ENCODE measurements around the gene RAVER2.
"Not testable (repeated sequence)": the region's sequence is repeated elsewhere in the genome, so short reads cannot be mapped to it uniquely, and the experiment has no call there.

The RAVER2 gene
- 6.8 to 9.1 (median 7.1) reads per million in 3 donors for total RNA-seq

DNA sequence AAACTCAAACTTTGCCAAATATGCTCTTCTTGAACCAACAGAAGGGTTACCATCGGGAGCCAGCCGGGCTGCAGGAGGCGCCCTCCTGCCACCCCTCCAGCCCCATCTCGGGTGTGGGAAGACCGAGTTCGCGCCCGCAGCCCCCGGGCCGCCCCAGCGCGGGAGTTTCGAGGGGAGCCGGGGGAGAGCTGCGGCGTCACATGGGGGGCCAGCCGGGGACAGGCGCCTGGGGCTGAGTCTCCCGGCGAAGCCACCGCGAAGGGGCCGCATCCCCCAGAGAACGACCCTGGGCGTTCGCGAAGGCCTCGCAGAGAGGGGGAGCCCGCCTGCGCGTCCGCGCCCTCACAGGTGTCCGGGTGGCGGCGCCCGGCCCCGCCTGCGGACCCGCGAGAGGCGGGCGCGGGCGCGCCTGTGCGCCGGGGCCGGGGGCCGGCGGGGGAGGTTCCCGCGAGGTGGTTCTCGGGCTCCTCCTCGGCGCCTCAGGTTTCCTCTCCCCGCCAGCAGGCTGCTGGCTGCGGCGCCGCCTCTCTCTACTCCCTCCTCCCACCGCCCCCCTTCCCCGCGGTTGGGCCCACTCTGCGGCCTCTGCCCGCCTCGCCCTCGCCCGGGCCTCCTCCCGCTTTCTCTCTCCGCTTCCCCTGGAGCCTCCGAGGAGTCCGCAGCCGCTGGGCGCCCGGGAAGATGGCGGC lies at the start of gene RAVER2:
TSS of gene RAVER2 (plus strand) at position 584 of the 689 bp plus-strand sequence. CDS start at position 682, 98 bp downstream.
- DNase-seq, result peak; percentile 40 to 50 (median 43)
- Histone ChIP-seq H3K4me3 (ENCODE audit: insufficient read depth, low read depth, low read length, poor library complexity, severe bottlenecking) (peak within 1 kb of the TSS; percentile 74), H3K36me3 (ENCODE audit: control insufficient read depth, insufficient read depth, low read length) (no peaks in the 10 kb centered on the region), H3K27ac (ENCODE audit: insufficient read depth, low read length, poor library complexity, severe bottlenecking) (peak within 1 kb of the TSS; percentile 36), H3K27me3 (replicated peaks; ENCODE audit: control insufficient read depth, insufficient read depth, low read length, poor library complexity, severe bottlenecking) (no peaks in the 10 kb centered on the region), H3K9me3 (ENCODE audit: control insufficient read depth, low read length) (no peaks in the 10 kb centered on the region), H3K4me1 (ENCODE audit: control insufficient read depth, insufficient read depth, low read length, poor library complexity, severe bottlenecking) (no peaks in the 10 kb centered on the region)

- no peak overlapping the region for H3K4me3 ChIP-seq (ENCODE audit: insufficient read depth, low read depth, low read length, poor library complexity, severe bottlenecking)
- no peak overlapping the region for H3K27ac ChIP-seq (ENCODE audit: insufficient read depth, low read length, poor library complexity, severe bottlenecking)
- H3K27me3 ChIP-seq (replicated peaks; ENCODE audit: control insufficient read depth, insufficient read depth, low read length, poor library complexity, severe bottlenecking), result peaks cover 3% of the 10 kb centered on the region
- no peaks in the 10 kb centered on the region for H3K4me1 ChIP-seq (ENCODE audit: control insufficient read depth, insufficient read depth, low read length, poor library complexity, severe bottlenecking)
- no peak for DNase-seq
- H3K9me3 ChIP-seq (ENCODE audit: control insufficient read depth, low read length), result no peaks in the 10 kb centered on the region
- H3K36me3 ChIP-seq (ENCODE audit: control insufficient read depth, insufficient read depth, low read length), result no peaks in the 10 kb centered on the region
Observed at GRCh38 chr1:64696879-64697278, 48.0 kb upstream of the RAVER2 start.

DNA sequence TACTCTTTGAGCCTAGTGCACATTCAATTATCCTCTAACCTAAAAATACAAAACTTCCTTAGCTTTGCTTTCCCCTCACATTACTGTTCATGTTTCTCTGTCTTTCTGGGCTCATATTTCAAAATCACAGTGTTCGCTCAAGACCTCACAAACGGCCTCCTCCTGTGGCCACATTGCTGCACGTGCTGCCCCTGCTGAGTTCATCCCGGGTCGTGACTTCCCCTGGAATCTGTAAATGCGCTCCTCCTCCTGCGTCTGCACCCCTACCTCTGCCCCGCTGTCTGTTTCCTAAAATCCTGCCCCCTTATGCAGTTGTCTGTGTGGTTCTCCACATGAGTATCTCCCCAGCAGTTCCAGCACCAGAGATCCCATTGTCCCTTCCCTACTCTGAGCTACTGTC lies 45.5 kb upstream of the RAVER2 start:
- no peak overlapping the region for H3K27ac ChIP-seq (ENCODE audit: insufficient read depth, low read length, poor library complexity, severe bottlenecking)
- DNase-seq, result no peak

GRCh38 chr1:64701071-64701470 lies 43.8 kb upstream of the RAVER2 start:
- Histone ChIP-seq H3K36me3 (ENCODE audit: control insufficient read depth, insufficient read depth, low read length) (no peaks in the 10 kb centered on the region), H3K9me3 (ENCODE audit: control insufficient read depth, low read length) (no peaks in the 10 kb centered on the region), H3K27me3 (replicated peaks; ENCODE audit: control insufficient read depth, insufficient read depth, low read length, poor library complexity, severe bottlenecking) (peaks cover 3% of the 10 kb centered on the region), H3K4me1 (ENCODE audit: control insufficient read depth, insufficient read depth, low read length, poor library complexity, severe bottlenecking) (no peaks in the 10 kb centered on the region), H3K4me3 (ENCODE audit: insufficient read depth, low read depth, low read length, poor library complexity, severe bottlenecking) (no peak overlapping the region), H3K27ac (ENCODE audit: insufficient read depth, low read length, poor library complexity, severe bottlenecking) (no peak overlapping the region)
- no peak for DNase-seq

More for the DNA sequence above, 45.5 kb upstream of the RAVER2 start:
- no peaks in the 10 kb centered on the region for H3K4me1 ChIP-seq (ENCODE audit: control insufficient read depth, insufficient read depth, low read length, poor library complexity, severe bottlenecking)
- peaks cover 3% of the 10 kb centered on the region for H3K27me3 ChIP-seq (replicated peaks; ENCODE audit: control insufficient read depth, insufficient read depth, low read length, poor library complexity, severe bottlenecking)
- no peaks in the 10 kb centered on the region for H3K9me3 ChIP-seq (ENCODE audit: control insufficient read depth, low read length)
- H3K36me3 ChIP-seq (ENCODE audit: control insufficient read depth, insufficient read depth, low read length), result no peaks in the 10 kb centered on the region
- no peak overlapping the region for H3K4me3 ChIP-seq (ENCODE audit: insufficient read depth, low read depth, low read length, poor library complexity, severe bottlenecking)

DNA sequence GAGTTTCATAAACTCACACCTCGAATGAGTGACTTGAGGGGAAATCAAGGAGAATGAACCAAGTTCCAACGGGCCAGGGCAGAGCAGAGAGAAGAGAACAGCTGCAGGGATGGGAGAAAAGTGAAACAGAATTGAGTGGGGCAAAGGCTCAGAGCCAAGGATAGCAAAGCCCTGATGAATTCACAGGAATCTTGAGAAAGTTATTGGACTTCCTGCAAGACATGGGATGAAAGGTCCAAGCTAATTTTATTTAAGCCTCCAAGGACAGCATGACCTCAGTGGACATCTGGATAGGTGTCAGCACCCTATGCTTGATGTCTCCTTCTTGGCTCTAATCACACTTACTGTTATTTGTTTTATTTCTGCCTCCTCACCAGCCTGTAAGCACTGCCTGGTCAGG lies 43.0 kb upstream of the RAVER2 start:
- Histone ChIP-seq H3K9me3 (ENCODE audit: control insufficient read depth, low read length) (no peaks in the 10 kb centered on the region), H3K27me3 (replicated peaks; ENCODE audit: control insufficient read depth, insufficient read depth, low read length, poor library complexity, severe bottlenecking) (peaks cover 3% of the 10 kb centered on the region), H3K36me3 (ENCODE audit: control insufficient read depth, insufficient read depth, low read length) (no peaks in the 10 kb centered on the region), H3K4me3 (ENCODE audit: insufficient read depth, low read depth, low read length, poor library complexity, severe bottlenecking) (no peak overlapping the region), H3K4me1 (ENCODE audit: control insufficient read depth, insufficient read depth, low read length, poor library complexity, severe bottlenecking) (no peaks in the 10 kb centered on the region), H3K27ac (ENCODE audit: insufficient read depth, low read length, poor library complexity, severe bottlenecking) (no peak overlapping the region)
- no peak for DNase-seq

DNA sequence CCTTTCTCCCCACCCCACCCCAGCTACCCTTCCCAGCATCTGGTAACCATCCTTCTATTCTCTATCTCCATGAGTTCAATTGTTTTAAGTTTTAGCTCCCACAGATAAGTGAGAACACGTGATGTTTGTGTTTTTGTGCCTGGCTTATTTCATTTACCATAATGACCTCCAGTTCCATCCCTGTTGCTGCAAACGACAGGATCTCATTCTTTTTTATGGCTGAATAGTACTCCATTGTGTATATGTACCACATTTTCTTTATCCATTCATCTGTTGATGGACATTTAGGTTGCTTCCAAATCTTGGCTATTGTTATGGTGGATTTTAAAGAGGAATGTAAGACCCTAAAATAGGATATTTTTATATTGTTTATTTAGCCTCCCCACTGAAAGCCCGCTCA lies 42.2 kb upstream of the RAVER2 start:
- DNase-seq; H3K27ac ChIP-seq (ENCODE audit: insufficient read depth, low read length, poor library complexity, severe bottlenecking); H3K36me3 ChIP-seq (ENCODE audit: control insufficient read depth, insufficient read depth, low read length); H3K9me3 ChIP-seq (ENCODE audit: control insufficient read depth, low read length); H3K27me3 ChIP-seq (replicated peaks; ENCODE audit: control insufficient read depth, insufficient read depth, low read length, poor library complexity, severe bottlenecking); H3K4me3 ChIP-seq (ENCODE audit: insufficient read depth, low read depth, low read length, poor library complexity, severe bottlenecking); H3K4me1 ChIP-seq (ENCODE audit: control insufficient read depth, insufficient read depth, low read length, poor library complexity, severe bottlenecking): not testable (repeated sequence)

GRCh38 chr1:64703600-64703999 lies 41.3 kb upstream of the RAVER2 start:
- no peak overlapping the region for H3K4me3 ChIP-seq (ENCODE audit: insufficient read depth, low read depth, low read length, poor library complexity, severe bottlenecking)
- peaks cover 3% of the 10 kb centered on the region for H3K27me3 ChIP-seq (replicated peaks; ENCODE audit: control insufficient read depth, insufficient read depth, low read length, poor library complexity, severe bottlenecking)
- no peak for DNase-seq
- no peaks in the 10 kb centered on the region for H3K4me1 ChIP-seq (ENCODE audit: control insufficient read depth, insufficient read depth, low read length, poor library complexity, severe bottlenecking)
- no peak overlapping the region for H3K27ac ChIP-seq (ENCODE audit: insufficient read depth, low read length, poor library complexity, severe bottlenecking)
- H3K36me3 ChIP-seq (ENCODE audit: control insufficient read depth, insufficient read depth, low read length), result no peaks in the 10 kb centered on the region
- H3K9me3 ChIP-seq (ENCODE audit: control insufficient read depth, low read length), result no peaks in the 10 kb centered on the region

- H3K9me3 ChIP-seq (ENCODE audit: control insufficient read depth, low read length), result no peaks in the 10 kb centered on the region
- H3K4me1 ChIP-seq (ENCODE audit: control insufficient read depth, insufficient read depth, low read length, poor library complexity, severe bottlenecking), result no peaks in the 10 kb centered on the region
- no peak for DNase-seq
- H3K36me3 ChIP-seq (ENCODE audit: control insufficient read depth, insufficient read depth, low read length), result no peaks in the 10 kb centered on the region
- H3K27me3 ChIP-seq (replicated peaks; ENCODE audit: control insufficient read depth, insufficient read depth, low read length, poor library complexity, severe bottlenecking), result no peaks in the 10 kb centered on the region
- no peak overlapping the region for H3K4me3 ChIP-seq (ENCODE audit: insufficient read depth, low read depth, low read length, poor library complexity, severe bottlenecking)
- H3K27ac ChIP-seq (ENCODE audit: insufficient read depth, low read length, poor library complexity, severe bottlenecking), result no peak overlapping the region
Observed at GRCh38 chr1:64705591-64705990, 39.3 kb upstream of the RAVER2 start.

DNA sequence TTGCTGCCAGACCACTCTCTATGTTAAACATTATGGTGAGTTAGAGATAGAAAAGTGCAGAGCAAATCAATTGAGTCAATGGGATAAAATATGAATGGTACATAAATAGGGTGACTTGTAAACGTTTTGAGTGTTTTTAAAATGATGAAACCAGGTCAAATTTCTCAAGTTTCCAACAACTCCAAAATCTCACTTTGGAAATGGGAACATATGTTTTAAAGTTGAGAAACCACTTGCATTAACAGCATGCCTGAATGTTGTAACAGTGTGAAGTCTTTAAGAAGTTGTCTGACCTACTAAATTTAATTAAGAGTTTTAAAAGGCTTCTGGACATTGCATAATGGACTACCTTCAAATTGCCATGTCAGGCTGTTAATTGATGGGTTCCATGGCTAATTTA lies 33.6 kb upstream of the RAVER2 start:
- Histone ChIP-seq H3K27ac (ENCODE audit: insufficient read depth, low read length, poor library complexity, severe bottlenecking) (no peak overlapping the region), H3K36me3 (ENCODE audit: control insufficient read depth, insufficient read depth, low read length) (no peaks in the 10 kb centered on the region), H3K9me3 (ENCODE audit: control insufficient read depth, low read length) (no peaks in the 10 kb centered on the region), H3K4me3 (ENCODE audit: insufficient read depth, low read depth, low read length, poor library complexity, severe bottlenecking) (no peak overlapping the region), H3K27me3 (replicated peaks; ENCODE audit: control insufficient read depth, insufficient read depth, low read length, poor library complexity, severe bottlenecking) (no peaks in the 10 kb centered on the region), H3K4me1 (ENCODE audit: control insufficient read depth, insufficient read depth, low read length, poor library complexity, severe bottlenecking) (no peaks in the 10 kb centered on the region)
- DNase-seq, result no peak

DNA sequence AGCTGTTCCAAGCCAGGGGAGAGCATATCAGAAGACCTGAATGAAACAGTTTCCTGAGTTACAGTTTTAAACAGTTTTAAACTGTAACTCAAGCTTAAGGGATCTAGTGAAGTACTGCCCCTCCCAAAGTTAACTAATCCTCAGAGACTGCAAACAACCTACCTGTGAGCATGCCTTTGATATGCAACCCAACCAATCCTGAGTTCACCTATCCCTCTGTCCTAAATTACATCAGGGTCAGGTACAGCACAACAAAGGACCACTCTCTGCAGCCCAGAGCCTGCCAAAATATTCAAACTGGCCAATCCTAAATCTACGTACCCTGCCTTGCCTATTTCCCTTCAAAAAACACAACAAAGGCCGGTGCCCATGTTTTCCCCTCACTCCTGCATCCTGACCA lies 32.8 kb upstream of the RAVER2 start:
- Histone ChIP-seq H3K27me3 (replicated peaks; ENCODE audit: control insufficient read depth, insufficient read depth, low read length, poor library complexity, severe bottlenecking) (no peaks in the 10 kb centered on the region), H3K36me3 (ENCODE audit: control insufficient read depth, insufficient read depth, low read length) (no peaks in the 10 kb centered on the region), H3K4me1 (ENCODE audit: control insufficient read depth, insufficient read depth, low read length, poor library complexity, severe bottlenecking) (no peaks in the 10 kb centered on the region), H3K27ac (ENCODE audit: insufficient read depth, low read length, poor library complexity, severe bottlenecking) (no peak overlapping the region), H3K9me3 (ENCODE audit: control insufficient read depth, low read length) (no peaks in the 10 kb centered on the region), H3K4me3 (ENCODE audit: insufficient read depth, low read depth, low read length, poor library complexity, severe bottlenecking) (no peak overlapping the region)
- no peak for DNase-seq
